H1 (cell line): ENCODE results near the gene INHBB. TPM values are rescaled to one million over a fixed set of nuclear protein-coding genes. Genes with fewer than 3 reads are reported as not detected.
A peak's percentile ranks its signal among the peaks of the same experiment; 100 is the strongest.

ENCODE experiments used
- CTCF ChIP-seq, 3 experiments: IDR thresholded peaks; 1 replicate in 2 of 3; 2 replicates in 1 of 3; pipeline versions ENCODE4 v1.5.1 to v1.6.1; 2011; ENCODE audit warnings: low read length in 3 of 3, mild to moderate bottlenecking in 3 of 3, inconsistent platforms in 2 of 3, low read depth in 1 of 3, moderate library complexity in 1 of 3; ENCODE audit not compliant: insufficient read depth in 1 of 3; ENCODE audit errors: control extremely low read depth in 1 of 3
- KDM1A ChIP-seq: fragments of 200-600, 300-600 bp; sonication (generic); IDR thresholded peaks from 2 replicates; pipeline ENCODE4 v1.7.1; 2016; ENCODE audit warnings: mild to moderate bottlenecking, low read length, borderline replicate concordance
- NRF1 ChIP-seq: IDR thresholded peaks from 2 replicates; pipeline ENCODE4 v1.6.1; 2011; ENCODE audit warnings: mild to moderate bottlenecking, low read depth, low read length, improper control_type of control experiment
- polyA plus RNA-seq, 7 experiments: library from polyadenylated mRNA; depleted of rRNA in 3 of 7; stranded (reverse) in 5 of 7; unstranded in 2 of 7; fragments of >200 nt in 5 of 7; fragments of 200-250 nt in 2 of 7; gene quantifications; 1 replicate in 5 of 7; 2 replicates in 1 of 7; 4 replicates in 1 of 7; pipeline versions ENCODE4 v1.2.1 to v1.2.3, GENCODE V29; 2011 to 2013; ENCODE audit warnings: missing spikeins in 2 of 7, mixed read lengths in 2 of 7
- total RNA-seq: library from RNA; stranded (reverse); fragmentation: NEBNext Ultra II Directional; extraction: Animal tissue kit (Norgen Biotek cat#: 25700); gene quantifications from 2 replicates; pipeline ENCODE4 v1.2.1, GENCODE V29; 2021

The INHBB gene
- total and polyA plus RNA-seq, 2 of the 8 experiments (the other 6 are each of a cell fraction or from before 2014, with no cell fraction given), result 0.30 to 0.32 TPM

- TF ChIP-seq CTCF (IDR thresholded peaks at IDR 0.05; ENCODE audit: control extremely low read depth in 1 of 3, insufficient read depth in 1 of 3, low read depth in 1 of 3, low read length in 3 of 3) (peak in 1 of 3 experiments; percentile 14; a peak in 1 of 4 replicates), NRF1 (no peak), KDM1A (no peak)
Observed at GRCh38 chr2:120342446-120342845, 3.5 kb upstream of the INHBB start (continued).
